Measurements from ENCODE around the gene SUSD6. TPM values are rescaled to one million over a fixed set of nuclear protein-coding genes. Genes with fewer than 3 reads are reported as not detected.

SUSD6 gene
- total RNA-seq, 1 experiment from 2014 or later = 3.7 TPM

GRCh38 chr14:69666112-69666511, 54.7 kb downstream of the SUSD6 start:
- Histone ChIP-seq H3K27ac (ENCODE audit: insufficient read length, low read depth, low read length) (no peak overlapping the region), H2BK15ac (ENCODE audit: low read depth, low read length) (no peak overlapping the region), H3K4me1 (ENCODE audit: insufficient read depth, low read length) (peaks cover 3% of the 10 kb centered on the region; the same call in 1 of the 2 replicates), H3K4me2 (ENCODE audit: insufficient read depth, insufficient read length, low read length) (no peak overlapping the region), H3K23ac (ENCODE audit: insufficient read length, low read depth, low read length) (no peak overlapping the region), H3K4ac (ENCODE audit: low read depth, low read length) (no peak overlapping the region), H2BK120ac (ENCODE audit: low read depth, low read length, poor library complexity, severe bottlenecking) (no peak overlapping the region), H3K27me3 (ENCODE audit: insufficient read depth, low read length) (no peaks in the 10 kb centered on the region), H3K23me2 (ENCODE audit: insufficient read length, low read depth, low read length, poor library complexity, severe bottlenecking) (no peaks in the 10 kb centered on the region), H3K14ac (ENCODE audit: insufficient read depth, low read length) (no peak overlapping the region), H3K9ac (ENCODE audit: extremely low read depth, insufficient read length, low read length) (no peak overlapping the region), H2BK12ac (ENCODE audit: insufficient read length, low read depth, low read length) (no peak overlapping the region), H4K5ac (ENCODE audit: insufficient read length, low read depth, low read length) (no peak overlapping the region), H2BK20ac (ENCODE audit: low read depth, low read length, poor library complexity, severe bottlenecking) (no peak overlapping the region), H4K20me1 (ENCODE audit: control insufficient read depth, insufficient read depth, insufficient read length) (no peaks in the 10 kb centered on the region), H4K8ac (replicated peaks; ENCODE audit: insufficient read length, low read depth, low read length) (no peak overlapping the region), H3K9me3 (ENCODE audit: control insufficient read depth, low read depth, low read length) (no peaks in the 10 kb centered on the region), H2AK5ac (ENCODE audit: insufficient read length, low read length) (no peak overlapping the region), H2BK5ac (ENCODE audit: insufficient read length, low read length) (no peak overlapping the region), H3T11ph (ENCODE audit: low read length) (no peak overlapping the region), H3K18ac (ENCODE audit: insufficient read length, low read depth, low read length) (no peak overlapping the region), H3K79me1 (ENCODE audit: insufficient read depth, low read depth, low read length, poor library complexity, severe bottlenecking) (no peaks in the 10 kb centered on the region), H3K56ac (ENCODE audit: insufficient read length, low read depth, low read length) (no peak overlapping the region), H2AFZ (ENCODE audit: low read length) (no peak overlapping the region), H3K79me2 (ENCODE audit: insufficient read depth, low read length) (no peaks in the 10 kb centered on the region), H4K91ac (ENCODE audit: insufficient read length, low read depth, low read length) (no peak overlapping the region)
- Mint-ChIP-seq H3K9me3 (no peaks in the 10 kb centered on the region), H3K4me3 (no peak overlapping the region), H3K4me1 (peaks cover 20 to 31% of the 10 kb centered on the region in 2 experiments), H3K27me3 (ENCODE audit: low read depth) (no peaks in the 10 kb centered on the region), H3K27ac (no peak overlapping the region), H3K36me3 (ENCODE audit: insufficient read depth in 1 of 3, low read depth in 3 of 3) (no peaks in the 10 kb centered on the region; a peak in 1 of 7 replicates)
- no peak for TF ChIP-seq CTCF (conservative IDR thresholded peaks at IDR 0.05)
- no CpG with 5 or more reads among the region's 3 CpGs for WGBS (ENCODE audit: extremely low coverage, insufficient read length, low lambda C conversion rate)
- no peak for DNase-seq
